GM18909 (cell line): ENCODE results near the gene DBP.

Source experiments
- ATAC-seq: cut with Tn5 transposase; IDR thresholded peaks from one replicate; pipeline ENCODE4 v1.9.1; 2021; ENCODE audit warnings: mild to moderate bottlenecking; ENCODE audit not compliant: unreplicated experiment, poor library complexity

Gene DBP

DNA sequence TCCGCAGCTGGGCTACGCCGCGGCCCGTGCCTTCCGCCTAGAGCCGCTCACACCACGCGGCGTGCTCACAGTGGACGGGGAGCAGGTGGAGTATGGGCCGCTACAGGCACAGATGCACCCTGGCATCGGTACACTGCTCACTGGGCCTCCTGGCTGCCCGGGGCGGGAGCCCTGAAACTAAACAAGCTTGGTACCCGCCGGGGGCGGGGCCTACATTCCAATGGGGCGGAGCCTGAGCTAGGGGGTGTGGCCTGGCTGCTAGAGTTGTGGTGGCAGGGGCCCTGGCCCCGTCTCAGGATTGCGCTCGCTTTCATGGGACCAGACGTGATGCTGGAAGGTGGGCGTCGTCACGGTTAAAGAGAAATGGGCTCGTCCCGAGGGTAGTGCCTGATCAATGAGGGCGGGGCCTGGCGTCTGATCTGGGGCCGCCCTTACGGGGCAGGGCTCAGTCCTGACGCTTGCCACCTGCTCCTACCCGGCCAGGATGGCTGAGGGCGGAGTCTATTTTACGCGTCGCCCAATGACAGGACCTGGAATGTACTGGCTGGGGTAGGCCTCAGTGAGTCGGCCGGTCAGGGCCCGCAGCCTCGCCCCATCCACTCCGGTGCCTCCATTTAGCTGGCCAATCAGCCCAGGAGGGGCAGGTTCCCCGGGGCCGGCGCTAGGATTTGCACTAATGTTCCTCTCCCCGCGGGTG is 7.4 kb downstream of the DBP start:
- ATAC-seq: no peak

DNA sequence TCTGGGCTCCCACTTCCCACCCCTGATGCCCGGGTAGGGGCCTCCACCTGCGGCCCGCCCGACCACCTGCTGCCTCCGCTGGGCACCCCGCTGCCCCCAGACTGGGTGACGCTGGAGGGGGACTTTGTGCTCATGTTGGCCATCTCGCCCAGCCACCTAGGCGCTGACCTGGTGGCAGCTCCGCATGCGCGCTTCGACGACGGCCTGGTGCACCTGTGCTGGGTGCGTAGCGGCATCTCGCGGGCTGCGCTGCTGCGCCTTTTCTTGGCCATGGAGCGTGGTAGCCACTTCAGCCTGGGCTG is 7.9 kb downstream of the DBP start:
- no peak for ATAC-seq

DNA sequence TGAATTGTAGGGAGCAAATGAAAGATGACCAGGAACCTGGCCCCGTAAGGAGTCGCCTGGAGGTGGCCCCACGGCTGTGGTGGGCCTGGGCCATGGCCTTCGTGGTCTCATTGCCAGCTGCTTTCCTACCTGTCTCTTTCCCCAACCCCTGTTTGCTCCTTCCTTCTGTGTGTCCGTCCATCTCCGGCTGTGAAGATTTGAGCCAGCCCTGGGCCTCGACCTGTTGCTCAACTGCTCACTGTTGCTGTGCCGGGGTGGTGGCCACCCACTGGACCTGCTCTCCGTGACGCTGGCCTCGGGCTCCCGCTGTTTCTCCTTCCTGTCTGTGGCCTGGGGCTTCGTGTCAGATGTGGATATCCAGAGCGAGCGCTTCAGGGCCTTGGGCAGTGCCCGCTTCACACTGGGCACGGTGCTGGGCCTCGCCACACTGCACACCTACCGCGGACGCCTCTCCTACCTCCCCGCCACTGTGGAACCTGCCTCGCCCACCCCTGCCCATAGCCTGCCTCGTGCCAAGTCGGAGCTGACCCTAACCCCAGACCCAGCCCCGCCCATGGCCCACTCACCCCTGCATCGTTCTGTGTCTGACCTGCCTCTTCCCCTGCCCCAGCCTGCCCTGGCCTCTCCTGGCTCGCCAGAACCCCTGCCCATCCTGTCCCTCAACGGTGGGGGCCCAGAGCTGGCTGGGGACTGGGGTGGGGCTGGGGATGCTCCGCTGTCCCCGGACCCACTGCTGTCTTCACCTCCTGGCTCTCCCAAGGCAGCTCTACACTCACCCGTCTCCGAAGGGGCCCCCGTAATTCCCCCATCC is 8.5 kb downstream of the DBP start:
- no peak for ATAC-seq

DNA sequence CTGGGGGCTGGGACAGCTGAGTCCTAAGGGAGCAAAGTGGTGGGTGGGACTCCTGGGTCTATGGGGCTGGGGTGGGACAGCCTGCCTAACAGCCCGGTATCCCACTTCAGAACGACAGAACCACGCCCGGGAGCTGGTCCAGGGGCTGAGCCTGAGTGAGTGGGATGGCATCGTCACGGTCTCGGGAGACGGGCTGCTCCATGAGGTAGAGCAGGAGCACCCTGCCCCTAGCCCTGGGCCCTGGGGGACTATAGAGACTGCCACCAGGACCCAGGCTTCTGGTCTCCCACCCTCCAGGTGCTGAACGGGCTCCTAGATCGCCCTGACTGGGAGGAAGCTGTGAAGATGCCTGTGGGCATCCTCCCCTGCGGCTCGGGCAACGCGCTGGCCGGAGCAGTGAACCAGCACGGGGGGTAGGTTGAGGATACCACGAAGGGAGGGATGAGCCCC is 9.3 kb downstream of the DBP start:
- ATAC-seq: no peak

DNA sequence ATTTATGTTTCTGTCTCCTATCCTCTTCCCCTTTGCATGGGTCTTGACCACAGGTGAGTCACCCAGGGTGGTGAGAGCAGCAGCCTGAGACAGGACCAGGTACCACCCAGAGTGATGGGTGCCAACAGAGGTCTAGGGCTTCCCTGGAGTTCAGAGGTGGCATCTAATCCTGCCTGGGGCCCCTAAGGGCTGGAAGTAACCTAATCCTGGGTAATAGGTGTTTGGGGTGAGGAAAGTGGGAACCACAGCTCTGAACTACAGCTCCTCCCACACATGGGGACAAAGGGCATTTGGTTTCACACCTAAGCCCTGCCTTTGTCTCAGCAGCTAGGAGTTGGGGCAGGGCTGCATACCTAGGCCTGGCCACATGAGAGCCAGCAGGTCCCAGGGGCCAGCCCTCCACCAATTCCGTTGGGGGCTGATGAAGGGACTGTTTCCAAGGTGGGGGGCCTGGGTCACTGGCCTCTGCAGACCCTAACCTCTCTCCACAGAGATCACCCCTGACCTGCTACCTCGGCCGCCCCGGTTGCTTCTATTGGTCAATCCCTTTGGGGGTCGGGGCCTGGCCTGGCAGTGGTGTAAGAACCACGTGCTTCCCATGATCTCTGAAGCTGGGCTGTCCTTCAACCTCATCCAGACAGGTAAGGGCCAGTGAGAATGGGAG is 9.8 kb downstream of the DBP start:
- no peak for ATAC-seq

DNA sequence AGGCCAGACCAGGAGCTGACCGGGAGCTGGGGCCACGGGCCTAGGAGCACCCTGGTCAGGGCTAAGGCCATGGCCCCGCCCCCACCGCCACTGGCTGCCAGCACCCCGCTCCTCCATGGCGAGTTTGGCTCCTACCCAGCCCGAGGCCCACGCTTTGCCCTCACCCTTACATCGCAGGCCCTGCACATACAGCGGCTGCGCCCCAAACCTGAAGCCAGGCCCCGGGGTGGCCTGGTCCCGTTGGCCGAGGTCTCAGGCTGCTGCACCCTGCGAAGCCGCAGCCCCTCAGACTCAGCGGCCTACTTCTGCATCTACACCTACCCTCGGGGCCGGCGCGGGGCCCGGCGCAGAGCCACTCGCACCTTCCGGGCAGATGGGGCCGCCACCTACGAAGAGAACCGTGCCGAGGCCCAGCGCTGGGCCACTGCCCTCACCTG is 11.3 kb downstream of the DBP start:
- ATAC-seq: no peak

GRCh38 chr19:48624791-48625723 is 12.1 kb downstream of the DBP start:
- ATAC-seq: no peak

GRCh38 chr19:48624067-48624594 is 13.0 kb downstream of the DBP start:
- ATAC-seq: peak; percentile 62

DNA sequence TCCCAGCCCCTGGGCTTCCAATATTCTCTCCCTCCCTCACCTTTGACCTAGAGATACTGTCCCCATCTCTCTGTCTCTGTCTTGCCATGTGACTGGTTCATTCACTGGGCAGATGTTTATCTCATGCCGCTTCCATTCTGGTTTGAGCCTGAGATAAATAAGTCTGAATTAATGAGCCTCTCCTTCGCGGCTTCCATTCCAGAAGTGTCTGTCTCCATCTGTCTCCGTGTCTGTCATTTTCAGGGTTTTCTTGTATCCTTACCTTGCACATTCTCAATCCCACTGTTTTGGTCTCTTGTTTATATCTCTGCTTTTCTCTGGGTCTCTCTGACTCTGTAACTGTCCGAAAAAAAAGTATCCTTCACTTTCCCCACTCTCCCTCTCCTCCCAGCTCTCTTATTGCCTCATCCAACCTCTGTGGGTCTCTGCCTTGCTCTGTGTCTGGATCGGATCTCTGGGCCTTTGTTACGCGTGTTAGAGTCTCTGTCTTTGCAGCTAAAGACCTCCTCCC is 13.6 kb downstream of the DBP start:
- ATAC-seq: no peak

- no peak for ATAC-seq
Measured at GRCh38 chr19:48619692-48620585, 17.2 kb downstream of the DBP start.

DNA sequence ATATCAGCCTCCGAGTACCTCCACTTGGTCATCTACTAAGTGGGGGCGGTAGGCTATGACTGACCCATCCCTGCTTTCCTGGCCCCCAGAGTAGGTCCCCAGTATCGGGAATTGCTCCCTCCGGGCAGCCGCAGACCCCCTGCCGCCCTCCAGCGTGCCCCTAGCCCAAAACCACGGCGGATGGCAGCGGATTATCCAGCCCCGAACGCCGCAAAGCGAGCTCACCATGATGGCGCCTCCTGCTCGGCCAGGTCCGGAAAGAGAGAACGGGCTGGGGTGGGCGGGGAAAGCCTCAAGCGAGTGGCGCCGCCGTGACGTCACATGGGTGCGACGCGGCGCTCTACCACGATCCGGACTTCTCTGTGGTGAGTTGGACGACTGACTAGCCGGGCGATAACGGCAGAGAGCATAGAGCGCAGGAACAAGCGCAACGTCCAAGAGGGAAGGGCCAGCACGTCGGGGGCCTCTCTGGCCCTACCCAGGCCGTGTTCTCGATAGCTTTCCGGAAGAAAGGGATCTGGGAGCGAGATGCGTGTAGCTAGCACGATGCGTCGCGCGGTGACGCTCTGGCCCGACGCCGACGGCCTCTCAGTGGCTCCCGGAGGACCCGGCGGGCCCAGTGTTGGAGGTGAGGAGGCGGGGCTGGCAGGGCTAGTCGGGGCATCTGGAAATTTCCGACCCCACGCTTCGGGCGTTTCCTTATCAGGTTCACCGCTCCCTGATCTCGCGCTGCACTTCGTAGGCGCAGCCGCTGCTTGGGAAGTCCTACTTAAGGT is 18.1 kb downstream of the DBP start, which contains the start of the genes RPL18 and SPHK2:
RPL18 (minus strand) TSS at position 263 of the 776 bp plus-strand sequence; CDS start at position 228, 35 bp downstream.
SPHK2 (plus strand) TSS at position 591 of the 776 bp plus-strand sequence. CDS start 1,009 bp downstream, outside the sequence.
- ATAC-seq: peak; percentile 87

DNA sequence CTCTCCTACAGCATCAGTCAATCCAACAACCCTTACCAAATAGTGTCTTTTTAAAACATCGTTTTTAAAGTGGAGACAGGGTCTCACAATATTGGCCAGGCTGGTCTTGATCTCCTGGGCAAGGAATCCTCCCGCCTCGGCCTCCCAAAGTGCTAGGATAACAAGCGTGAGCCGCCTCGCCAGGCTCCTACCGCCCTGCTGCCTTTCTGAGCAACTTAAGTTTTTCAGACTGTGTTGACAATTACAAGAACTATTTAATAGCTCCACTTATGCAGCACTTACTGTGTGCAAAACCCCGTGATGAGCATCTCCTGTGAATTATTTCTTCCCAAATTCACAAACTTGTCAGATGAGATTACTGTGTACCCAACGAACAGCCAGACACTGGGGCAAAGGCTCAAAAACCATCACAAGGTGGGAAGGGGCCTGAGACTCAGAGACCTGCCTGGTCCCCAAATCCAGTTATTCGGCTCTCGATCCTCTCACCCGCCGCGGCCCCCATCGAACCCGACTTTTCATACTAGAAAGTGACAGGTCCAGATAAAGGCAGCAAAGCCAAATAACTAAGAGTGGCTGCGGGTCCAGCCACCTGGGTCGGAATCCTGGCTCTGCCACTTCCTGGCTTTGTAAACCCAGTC is 18.8 kb downstream of the DBP start:
- no peak for ATAC-seq

GRCh38 chr19:48617146-48617937 is 19.8 kb downstream of the DBP start:
- ATAC-seq: no peak

DNA sequence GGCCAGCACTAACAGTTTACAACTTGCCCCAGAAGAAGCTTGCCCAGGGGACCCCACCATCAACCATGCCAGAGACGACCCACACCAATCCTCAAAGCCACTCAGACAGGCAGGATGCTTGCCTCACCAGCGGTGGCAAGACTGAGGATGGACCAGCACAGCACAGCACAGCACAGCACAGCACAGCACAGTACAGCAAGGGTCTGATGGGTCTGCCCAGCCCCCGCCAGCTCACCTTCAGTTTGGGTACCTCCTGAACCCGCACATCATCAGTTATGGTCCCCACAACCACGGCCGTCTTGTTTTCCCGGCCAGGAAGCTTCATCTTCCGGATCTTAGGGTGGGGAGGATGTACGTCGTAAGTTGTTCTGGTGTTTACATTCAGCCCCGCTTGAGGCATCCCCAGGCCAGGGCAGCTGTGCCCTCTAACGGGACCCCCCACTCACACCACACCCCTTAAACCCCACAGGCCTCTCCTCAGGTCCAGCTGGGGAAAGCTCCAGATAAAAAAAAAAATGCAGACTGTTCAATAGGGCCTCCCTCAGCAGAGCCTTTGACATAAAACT is 20.6 kb downstream of the DBP start:
- ATAC-seq: no peak

DNA sequence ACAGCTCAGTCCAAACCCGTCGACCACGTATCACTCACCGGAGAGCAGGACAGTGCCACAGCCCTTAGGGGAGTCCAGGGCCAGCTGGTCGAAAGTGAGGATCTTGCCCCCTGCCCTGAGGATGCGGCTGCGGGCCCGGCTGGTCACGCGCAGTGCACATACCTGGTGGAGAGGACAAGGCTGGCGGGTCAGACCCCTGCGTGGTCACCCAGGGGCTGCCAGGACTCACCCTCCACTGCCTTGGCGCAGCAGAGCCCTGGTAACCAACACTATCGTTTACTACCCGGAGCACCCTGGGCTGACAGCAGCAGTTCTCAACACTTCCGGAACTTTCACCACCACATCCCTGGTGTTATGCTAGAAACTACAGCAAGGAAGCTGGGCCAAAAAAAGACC is 21.1 kb downstream of the DBP start:
- no peak for ATAC-seq
